Esophagus muscularis mucosa (tissue), 4 donors: ENCODE data around the gene VILL.

Experiments
- EP300 ChIP-seq: sonication (generic); formaldehyde crosslinking; IDR thresholded peaks from one replicate; pipeline ENCODE4 v1.6.1; 2017; ENCODE audit warnings: antibody characterized with exemption
- POLR2A ChIP-seq: fragments of 450-650 bp; IDR thresholded peaks from one replicate; pipeline ENCODE4 v1.6.1; 2017; ENCODE audit warnings: antibody characterized with exemption, moderate library complexity, mild to moderate bottlenecking, low read depth
- TF ChIP-seq, protein P1 (sequence below), 3 experiments: fragments of 200-600 bp in 2 of 3; fragments of 450-650 bp in 1 of 3; sonication (generic) in 2 of 3; IDR thresholded peaks; one replicate each; pipeline ENCODE4 v1.5.1; 2017 to 2019; ENCODE audit warnings: antibody characterized with exemption in 3 of 3, mild to moderate bottlenecking in 2 of 3, moderate library complexity in 1 of 3

DNA sequence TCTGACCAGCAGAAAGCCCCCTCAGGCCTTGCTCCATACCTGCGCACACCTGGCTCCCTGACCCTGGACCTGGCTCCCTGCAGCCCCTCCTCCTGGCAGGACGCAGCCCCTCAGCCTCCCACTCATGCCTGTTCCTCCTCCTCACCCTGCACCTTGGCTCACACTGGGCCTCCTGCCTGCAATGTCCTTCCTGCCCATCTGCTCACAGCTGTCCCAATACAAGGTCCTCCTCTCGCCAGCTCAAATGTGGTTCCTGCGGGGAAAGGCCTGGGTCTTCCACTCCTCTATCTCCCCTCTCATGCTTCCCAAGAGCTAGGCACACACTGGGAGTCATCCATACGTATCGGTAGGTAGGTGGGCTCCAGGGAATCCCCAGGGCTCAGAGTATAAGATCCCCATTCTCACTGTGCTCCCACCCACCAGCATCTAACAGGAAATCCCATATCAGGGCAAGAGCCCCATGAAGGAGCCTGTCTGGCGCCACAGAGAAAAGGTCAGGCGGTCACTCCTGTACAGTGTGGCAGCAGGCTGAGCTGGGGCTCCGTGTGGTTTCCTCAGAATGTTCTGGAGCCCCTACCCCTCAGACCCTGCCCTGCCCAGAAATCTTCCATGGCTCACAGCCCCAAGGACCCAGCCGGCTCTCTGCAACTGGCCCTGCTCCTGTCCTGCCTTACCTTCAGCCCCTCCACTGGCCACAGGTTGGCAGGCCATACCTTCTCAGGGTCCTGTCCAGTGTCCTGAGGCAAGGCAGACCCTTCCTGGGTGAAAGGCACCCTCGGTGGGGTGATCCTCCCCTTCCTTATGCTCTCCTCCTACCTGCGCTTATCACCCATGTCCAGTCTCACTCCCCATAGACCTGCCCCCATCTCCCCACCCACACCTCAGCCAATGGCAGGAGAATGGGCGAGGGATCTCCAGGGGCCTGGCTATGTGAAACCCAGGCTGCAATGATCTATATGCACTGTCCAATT, 28.0 kb downstream of the VILL start:
- TF ChIP-seq, protein P1, sequence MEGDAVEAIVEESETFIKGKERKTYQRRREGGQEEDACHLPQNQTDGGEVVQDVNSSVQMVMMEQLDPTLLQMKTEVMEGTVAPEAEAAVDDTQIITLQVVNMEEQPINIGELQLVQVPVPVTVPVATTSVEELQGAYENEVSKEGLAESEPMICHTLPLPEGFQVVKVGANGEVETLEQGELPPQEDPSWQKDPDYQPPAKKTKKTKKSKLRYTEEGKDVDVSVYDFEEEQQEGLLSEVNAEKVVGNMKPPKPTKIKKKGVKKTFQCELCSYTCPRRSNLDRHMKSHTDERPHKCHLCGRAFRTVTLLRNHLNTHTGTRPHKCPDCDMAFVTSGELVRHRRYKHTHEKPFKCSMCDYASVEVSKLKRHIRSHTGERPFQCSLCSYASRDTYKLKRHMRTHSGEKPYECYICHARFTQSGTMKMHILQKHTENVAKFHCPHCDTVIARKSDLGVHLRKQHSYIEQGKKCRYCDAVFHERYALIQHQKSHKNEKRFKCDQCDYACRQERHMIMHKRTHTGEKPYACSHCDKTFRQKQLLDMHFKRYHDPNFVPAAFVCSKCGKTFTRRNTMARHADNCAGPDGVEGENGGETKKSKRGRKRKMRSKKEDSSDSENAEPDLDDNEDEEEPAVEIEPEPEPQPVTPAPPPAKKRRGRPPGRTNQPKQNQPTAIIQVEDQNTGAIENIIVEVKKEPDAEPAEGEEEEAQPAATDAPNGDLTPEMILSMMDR (IDR thresholded peaks at IDR 0.05) = no peak
- TF ChIP-seq EP300 (no peak), POLR2A (no peak)
